ENCODE measurements around the gene PRIMA1. TPM values are rescaled to one million over a fixed set of nuclear protein-coding genes. Genes with fewer than 3 reads are reported as not detected.

The PRIMA1 gene
- total and polyA plus RNA-seq, 2 experiments from 2014 or later: 0.53 to 5.7 TPM

DNA sequence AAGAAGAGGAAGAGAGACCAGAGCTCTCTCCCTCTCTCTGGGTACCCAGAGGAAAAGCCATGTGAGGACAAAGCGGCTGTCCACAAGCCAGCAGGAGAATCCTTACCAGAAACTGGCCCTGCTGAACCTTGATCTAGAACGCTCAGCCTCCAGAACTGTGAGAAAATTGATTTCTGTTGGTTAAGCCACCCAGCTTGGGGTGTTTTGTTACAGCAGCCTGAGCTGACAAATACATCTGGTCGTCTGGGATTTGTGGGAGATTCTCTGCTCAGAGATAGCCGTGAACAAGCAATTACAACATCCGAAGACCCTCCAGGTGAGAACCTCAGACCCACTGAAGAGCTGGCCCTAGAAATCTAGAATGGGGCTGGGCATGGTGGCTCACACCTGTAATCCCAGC lies 6.5 kb upstream of the PRIMA1 start:
- DNase-seq (ENCODE audit: low read depth in 1 of 2, low spot score in 1 of 2): no peak
- Histone ChIP-seq H3K36me3 (no peaks in the 10 kb centered on the region), H3K4me3 (no peak overlapping the region), H3K27ac (no peak overlapping the region), H3K27me3 (no peaks in the 10 kb centered on the region), H3K9me3 (ENCODE audit: low read depth) (no peaks in the 10 kb centered on the region), H3K4me1 (ENCODE audit: low read depth) (peaks cover 5% of the 10 kb centered on the region)
- TF ChIP-seq, protein P1, sequence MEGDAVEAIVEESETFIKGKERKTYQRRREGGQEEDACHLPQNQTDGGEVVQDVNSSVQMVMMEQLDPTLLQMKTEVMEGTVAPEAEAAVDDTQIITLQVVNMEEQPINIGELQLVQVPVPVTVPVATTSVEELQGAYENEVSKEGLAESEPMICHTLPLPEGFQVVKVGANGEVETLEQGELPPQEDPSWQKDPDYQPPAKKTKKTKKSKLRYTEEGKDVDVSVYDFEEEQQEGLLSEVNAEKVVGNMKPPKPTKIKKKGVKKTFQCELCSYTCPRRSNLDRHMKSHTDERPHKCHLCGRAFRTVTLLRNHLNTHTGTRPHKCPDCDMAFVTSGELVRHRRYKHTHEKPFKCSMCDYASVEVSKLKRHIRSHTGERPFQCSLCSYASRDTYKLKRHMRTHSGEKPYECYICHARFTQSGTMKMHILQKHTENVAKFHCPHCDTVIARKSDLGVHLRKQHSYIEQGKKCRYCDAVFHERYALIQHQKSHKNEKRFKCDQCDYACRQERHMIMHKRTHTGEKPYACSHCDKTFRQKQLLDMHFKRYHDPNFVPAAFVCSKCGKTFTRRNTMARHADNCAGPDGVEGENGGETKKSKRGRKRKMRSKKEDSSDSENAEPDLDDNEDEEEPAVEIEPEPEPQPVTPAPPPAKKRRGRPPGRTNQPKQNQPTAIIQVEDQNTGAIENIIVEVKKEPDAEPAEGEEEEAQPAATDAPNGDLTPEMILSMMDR (IDR thresholded peaks at IDR 0.05; ENCODE audit: low read depth, low read length): no peak

DNA sequence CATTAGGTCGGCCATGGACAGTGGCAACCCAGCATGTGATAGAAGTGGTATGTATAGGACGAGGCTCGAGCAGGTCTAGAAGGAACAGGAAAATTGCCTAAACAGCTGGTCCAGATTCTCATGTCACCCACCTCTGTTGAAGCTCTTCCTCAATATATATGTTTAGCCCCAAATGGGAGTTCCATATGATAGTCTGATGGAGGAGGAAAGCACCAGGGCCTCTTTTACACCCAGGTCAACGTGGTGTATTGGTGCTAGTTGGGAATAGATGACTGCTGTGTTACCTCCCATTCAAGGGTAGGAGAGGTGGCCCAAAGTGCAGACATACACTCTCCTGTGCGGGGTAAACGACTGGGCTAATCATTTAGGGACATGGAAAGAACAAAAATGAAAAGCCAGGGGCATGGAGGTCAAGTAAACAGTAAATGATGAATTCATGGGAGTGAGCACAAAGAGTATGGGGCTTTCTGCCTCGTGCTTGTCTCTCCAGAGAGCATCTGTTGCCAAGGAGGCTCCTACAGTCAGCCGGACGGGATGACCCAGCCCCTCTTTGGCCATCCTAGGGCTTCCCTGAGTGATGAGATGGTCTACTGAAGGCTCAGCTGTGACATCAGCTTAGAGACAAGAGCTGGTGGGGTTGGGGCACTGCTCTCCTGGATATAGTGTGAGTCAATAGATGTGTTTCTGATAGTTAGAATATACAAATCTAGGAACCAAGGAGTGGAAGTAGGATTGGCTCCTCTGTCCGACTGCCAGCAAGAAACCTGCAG lies 5.5 kb upstream of the PRIMA1 start:
- H3K4me1 ChIP-seq (ENCODE audit: low read depth): peaks cover 12% of the 10 kb centered on the region
- no peaks in the 10 kb centered on the region for H3K9me3 ChIP-seq (ENCODE audit: low read depth)
- H3K36me3 ChIP-seq: no peaks in the 10 kb centered on the region
- H3K27ac ChIP-seq: no peak overlapping the region
- H3K4me3 ChIP-seq: no peak overlapping the region
- no peaks in the 10 kb centered on the region for H3K27me3 ChIP-seq
- no peak for DNase-seq (ENCODE audit: low read depth in 1 of 2, low spot score in 1 of 2)
- TF ChIP-seq, protein P1 (IDR thresholded peaks at IDR 0.05; ENCODE audit: low read depth, low read length): no peak

DNA sequence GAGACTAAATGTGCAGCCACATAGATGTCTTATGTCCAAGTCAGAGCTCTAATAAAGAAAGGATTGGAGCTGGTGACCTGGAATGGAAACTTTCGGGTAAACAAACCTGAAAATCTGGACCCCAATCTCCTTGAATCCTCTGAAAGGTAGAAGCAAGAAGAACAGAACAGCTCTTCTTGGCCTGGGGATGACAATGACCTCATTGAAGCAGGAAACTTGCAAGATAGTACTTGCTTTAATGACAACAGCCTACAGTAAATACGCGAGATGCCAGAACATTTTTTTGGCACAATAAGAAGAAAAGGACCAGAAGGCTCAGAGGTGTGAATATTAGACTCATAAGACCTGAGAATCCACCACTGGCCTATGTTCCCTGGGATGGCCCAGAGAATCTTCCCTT lies 4.1 kb upstream of the PRIMA1 start:
- Histone ChIP-seq H3K27me3 (peaks cover 6% of the 10 kb centered on the region), H3K4me1 (ENCODE audit: low read depth) (peaks cover 12% of the 10 kb centered on the region), H3K4me3 (no peak overlapping the region), H3K27ac (no peak overlapping the region), H3K9me3 (ENCODE audit: low read depth) (no peaks in the 10 kb centered on the region), H3K36me3 (no peaks in the 10 kb centered on the region)
- no peak for DNase-seq (ENCODE audit: low read depth in 1 of 2, low spot score in 1 of 2)
- TF ChIP-seq, protein P1 (IDR thresholded peaks at IDR 0.05; ENCODE audit: low read depth, low read length): no peak

DNA sequence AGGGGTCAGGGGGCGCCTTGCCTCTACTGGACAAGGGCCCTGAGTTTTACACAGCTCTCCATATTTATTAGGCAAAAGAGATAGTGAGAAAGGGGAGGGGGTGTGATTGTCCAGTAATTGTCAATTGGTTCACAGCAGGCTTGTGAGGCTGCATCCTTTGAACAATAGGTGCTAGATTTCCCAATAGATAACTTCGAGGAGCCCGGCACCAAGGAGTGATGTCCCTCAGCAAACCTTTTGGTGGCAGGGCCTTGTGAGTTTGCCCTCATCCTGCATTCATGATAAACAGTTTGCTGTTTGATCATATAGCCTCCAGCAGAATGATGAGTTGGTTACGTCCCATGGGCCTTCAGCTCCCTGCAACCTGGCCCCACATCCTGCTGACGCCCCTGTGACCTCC lies 2.7 kb upstream of the PRIMA1 start:
- H3K4me1 ChIP-seq (ENCODE audit: low read depth): peaks cover 12% of the 10 kb centered on the region
- TF ChIP-seq, protein P1 (IDR thresholded peaks at IDR 0.05; ENCODE audit: low read depth, low read length): no peak
- no peak overlapping the region for H3K27ac ChIP-seq
- no peak for DNase-seq (ENCODE audit: low read depth in 1 of 2, low spot score in 1 of 2)
- H3K4me3 ChIP-seq: no peak overlapping the region
- H3K36me3 ChIP-seq: no peaks in the 10 kb centered on the region
- no peaks in the 10 kb centered on the region for H3K9me3 ChIP-seq (ENCODE audit: low read depth)
- H3K27me3 ChIP-seq: peaks cover 12% of the 10 kb centered on the region

DNA sequence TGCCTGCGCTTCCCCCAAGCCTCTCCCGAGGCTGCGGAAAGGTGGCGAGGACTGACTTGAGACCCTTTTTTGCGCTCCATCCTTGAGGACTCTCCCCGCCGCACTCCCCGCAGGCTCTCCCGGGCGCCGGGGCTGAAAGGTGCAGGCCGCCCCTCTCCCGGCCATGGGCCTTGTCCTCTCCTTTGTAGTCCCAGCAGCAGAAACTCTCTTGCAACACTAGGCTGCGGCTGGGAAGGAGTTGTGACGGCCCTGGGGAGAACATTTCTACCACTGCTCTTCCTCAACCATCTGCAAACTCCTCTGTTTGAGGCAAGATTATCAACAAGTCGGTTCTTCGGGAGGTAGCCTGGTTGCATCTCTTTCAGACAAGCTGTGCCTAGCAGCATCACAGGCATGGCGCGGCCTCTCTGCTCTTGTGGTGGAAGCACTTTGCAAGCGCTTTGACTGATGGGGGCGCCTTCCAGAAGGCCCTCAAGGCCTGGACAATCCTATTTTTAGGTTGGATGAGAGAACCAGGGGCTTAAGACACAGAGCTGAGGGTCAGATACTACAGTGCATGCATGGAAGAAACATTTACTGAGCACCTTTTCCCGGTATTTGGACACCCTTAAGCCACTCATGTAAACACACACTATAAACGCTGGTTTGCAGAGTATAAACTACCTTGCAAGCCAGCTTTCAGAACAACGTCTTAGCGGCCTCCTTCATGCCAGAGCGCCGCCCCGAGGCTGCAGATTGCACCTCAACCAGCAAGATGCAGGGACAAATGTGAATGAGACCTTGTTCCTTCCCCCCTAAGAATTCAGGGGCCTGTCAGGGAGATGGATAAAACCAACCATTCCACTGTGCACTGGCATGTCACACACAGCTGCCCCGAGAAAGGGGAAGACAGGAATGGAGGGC lies 1.2 kb upstream of the PRIMA1 start:
- Histone ChIP-seq H3K4me1 (ENCODE audit: low read depth) (peaks cover 12% of the 10 kb centered on the region), H3K27ac (no peak overlapping the region), H3K4me3 (peak overlapping the region; percentile 37), H3K27me3 (peaks cover 12% of the 10 kb centered on the region), H3K36me3 (no peaks in the 10 kb centered on the region), H3K9me3 (ENCODE audit: low read depth) (no peaks in the 10 kb centered on the region)
- peak in 1 of 2 donors; percentile 37 for DNase-seq (ENCODE audit: low read depth in 1 of 2, low spot score in 1 of 2)
- TF ChIP-seq, protein P1 (IDR thresholded peaks at IDR 0.05; ENCODE audit: low read depth, low read length): no peak
